ENCODE data around the gene CSTF1. TPM values are rescaled to one million over a fixed set of nuclear protein-coding genes. Genes with fewer than 3 reads are reported as not detected.

CSTF1 gene
- total RNA-seq, 4 donors from 2014 or later = 15.3 to 24.8 (median 20.2) TPM

- no peak for TF ChIP-seq CTCF (IDR thresholded peaks at IDR 0.05; ENCODE audit: low read depth)
These were observed 41.6 kb upstream of the CSTF1 start for GRCh38 chr20:56350842-56351241.

GRCh38 chr20:56352345-56353055 lies 39.9 kb upstream of the CSTF1 start:
- TF ChIP-seq CTCF (IDR thresholded peaks at IDR 0.05; ENCODE audit: low read depth) = no peak

- no peak for TF ChIP-seq CTCF (IDR thresholded peaks at IDR 0.05; ENCODE audit: low read depth)
These were observed 39.1 kb upstream of the CSTF1 start for GRCh38 chr20:56353356-56353755.

GRCh38 chr20:56358070-56358469 lies 34.4 kb upstream of the CSTF1 start:
- TF ChIP-seq CTCF (IDR thresholded peaks at IDR 0.05; ENCODE audit: low read depth) = no peak

- no peak for TF ChIP-seq CTCF (IDR thresholded peaks at IDR 0.05; ENCODE audit: low read depth)
These were observed 33.7 kb upstream of the CSTF1 start, which contains the start of gene FAM210B for GRCh38 chr20:56358600-56359211. TSS of gene FAM210B (plus strand) at chr20:56358974. CDS start at chr20:56359006, 32 bp downstream.

- TF ChIP-seq CTCF (IDR thresholded peaks at IDR 0.05; ENCODE audit: low read depth) = no peak
These were observed 33.0 kb upstream of the CSTF1 start for GRCh38 chr20:56359212-56360132.

All from subcutaneous adipose tissue (tissue), 4 donors.